Lung (tissue), 12 donors: Measurements from ENCODE around the gene RALGDS. TPM values are rescaled to one million over a fixed set of nuclear protein-coding genes. Genes with fewer than 3 reads are reported as not detected.

ENCODE experiments used
- ATAC-seq: fragments of 200-7000 bp; cut with Tn5 transposase; one replicate; pipeline ENCODE4 v1.9.1; 2020; ENCODE audit warnings: moderate number of reproducible peaks; ENCODE audit not compliant: insufficient read depth, low FRiP score
- DNase-seq, 3 donors: peaks; one replicate each; pipeline ENCODE4 v3.0.0-alpha.2; 2013 to 2017
- H3K27ac ChIP-seq, 2 donors: one replicate each; pipeline ENCODE4 v1.5.1; 2013; ENCODE audit warnings: mild to moderate bottlenecking in 2 of 2, moderate library complexity in 2 of 2, control low read depth in 1 of 2, inconsistent platforms in 1 of 2, low read depth in 1 of 2, low read length in 1 of 2
- H3K27me3 ChIP-seq, 3 donors: one replicate each; pipeline ENCODE4 v1.5.1; 2013; ENCODE audit warnings: low read length in 2 of 3; ENCODE audit not compliant: control insufficient read depth in 3 of 3, insufficient read depth in 3 of 3
- H3K36me3 ChIP-seq, 4 donors: one replicate each; pipeline ENCODE4 v1.5.1; 2013; ENCODE audit warnings: low read length in 4 of 4, mild to moderate bottlenecking in 1 of 4, moderate library complexity in 1 of 4; ENCODE audit not compliant: control insufficient read depth in 4 of 4, insufficient read depth in 4 of 4
- H3K4me1 ChIP-seq, 5 donors: one replicate each; pipeline ENCODE4 v1.5.1; 2013; ENCODE audit warnings: low read length in 5 of 5, mild to moderate bottlenecking in 2 of 5, moderate library complexity in 1 of 5; ENCODE audit not compliant: control insufficient read depth in 5 of 5, insufficient read depth in 5 of 5
- H3K4me3 ChIP-seq: one replicate; pipeline ENCODE4 v1.5.1; 2013; ENCODE audit warnings: mild to moderate bottlenecking, control low read depth, moderate library complexity
- H3K9ac ChIP-seq, 2 donors: one replicate each; pipeline ENCODE4 v1.5.1; 2013; ENCODE audit warnings: low read length in 2 of 2, control low read depth in 1 of 2; ENCODE audit not compliant: insufficient read depth in 1 of 2
- H3K9me3 ChIP-seq, 4 donors: one replicate each; pipeline ENCODE4 v1.5.1; 2013; ENCODE audit warnings: low read length in 3 of 4, mild to moderate bottlenecking in 1 of 4, moderate library complexity in 1 of 4; ENCODE audit not compliant: control insufficient read depth in 4 of 4, insufficient read depth in 3 of 4
- WGBS, 2 donors: extraction: QIAGEN DNeasy Blood & Tissue Kit; methylation state at CpG; one replicate each; pipeline ENCODE4 v1.1.7; 2013; 5-methylcytosine and 5-hydroxymethylcytosine counted together
- polyA plus RNA-seq, 2 donors: library from polyadenylated mRNA; stranded (reverse); fragments of 200-250 nt; gene quantifications; one replicate each; pipeline ENCODE4 v1.2.1, GENCODE V29; 2013
- total RNA-seq, 2 donors: library from RNA; depleted of rRNA in 1 of 2; stranded (reverse); fragments of >200 nt in 1 of 2; gene quantifications; one replicate each; pipeline ENCODE4 v1.2.1, GENCODE V29; 2014 to 2021
- TF ChIP-seq, protein P1 (sequence below): IDR thresholded peaks from 2 replicates; pipeline ENCODE4 v1.5.1; 2012; ENCODE audit warnings: mild to moderate bottlenecking; ENCODE audit errors: control extremely low read depth, extremely low read depth
- donor health status: control.
- donor health status: control.
- donor health status: Bipolar disorder and iron deficiency.
- donor health status: healthy.
- donor health status: DM: yes; HTN: yes; CAD: no.

Gene RALGDS
- total and polyA plus RNA-seq, 4 donors, result 49.5 to 145 (median 60.9) TPM

GRCh38 chr9:133149130-133150015 lies 28.3 kb upstream of the RALGDS start:
- ATAC-seq (peak; percentile 80), DNase-seq (peak; percentile 79 to 91 (median 83))
- Histone ChIP-seq H3K27ac (peak overlapping the region; percentile 74 to 85), H3K4me3 (peak overlapping the region; percentile 66), H3K4me1 (peaks cover 0 to 19% (median 6%) of the 10 kb centered on the region in 5 donors), H3K9me3 (no peaks in the 10 kb centered on the region), H3K27me3 (no peaks in the 10 kb centered on the region), H3K9ac (peak overlapping the region in 1 of 2 donors; percentile 38), H3K36me3 (no peaks in the 10 kb centered on the region)
- TF ChIP-seq, protein P1, sequence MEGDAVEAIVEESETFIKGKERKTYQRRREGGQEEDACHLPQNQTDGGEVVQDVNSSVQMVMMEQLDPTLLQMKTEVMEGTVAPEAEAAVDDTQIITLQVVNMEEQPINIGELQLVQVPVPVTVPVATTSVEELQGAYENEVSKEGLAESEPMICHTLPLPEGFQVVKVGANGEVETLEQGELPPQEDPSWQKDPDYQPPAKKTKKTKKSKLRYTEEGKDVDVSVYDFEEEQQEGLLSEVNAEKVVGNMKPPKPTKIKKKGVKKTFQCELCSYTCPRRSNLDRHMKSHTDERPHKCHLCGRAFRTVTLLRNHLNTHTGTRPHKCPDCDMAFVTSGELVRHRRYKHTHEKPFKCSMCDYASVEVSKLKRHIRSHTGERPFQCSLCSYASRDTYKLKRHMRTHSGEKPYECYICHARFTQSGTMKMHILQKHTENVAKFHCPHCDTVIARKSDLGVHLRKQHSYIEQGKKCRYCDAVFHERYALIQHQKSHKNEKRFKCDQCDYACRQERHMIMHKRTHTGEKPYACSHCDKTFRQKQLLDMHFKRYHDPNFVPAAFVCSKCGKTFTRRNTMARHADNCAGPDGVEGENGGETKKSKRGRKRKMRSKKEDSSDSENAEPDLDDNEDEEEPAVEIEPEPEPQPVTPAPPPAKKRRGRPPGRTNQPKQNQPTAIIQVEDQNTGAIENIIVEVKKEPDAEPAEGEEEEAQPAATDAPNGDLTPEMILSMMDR, result peak; percentile 21
- 2 to 3% methylated on average over 73 to 95 of the region's 95 CpGs for WGBS, 2 donors

DNA sequence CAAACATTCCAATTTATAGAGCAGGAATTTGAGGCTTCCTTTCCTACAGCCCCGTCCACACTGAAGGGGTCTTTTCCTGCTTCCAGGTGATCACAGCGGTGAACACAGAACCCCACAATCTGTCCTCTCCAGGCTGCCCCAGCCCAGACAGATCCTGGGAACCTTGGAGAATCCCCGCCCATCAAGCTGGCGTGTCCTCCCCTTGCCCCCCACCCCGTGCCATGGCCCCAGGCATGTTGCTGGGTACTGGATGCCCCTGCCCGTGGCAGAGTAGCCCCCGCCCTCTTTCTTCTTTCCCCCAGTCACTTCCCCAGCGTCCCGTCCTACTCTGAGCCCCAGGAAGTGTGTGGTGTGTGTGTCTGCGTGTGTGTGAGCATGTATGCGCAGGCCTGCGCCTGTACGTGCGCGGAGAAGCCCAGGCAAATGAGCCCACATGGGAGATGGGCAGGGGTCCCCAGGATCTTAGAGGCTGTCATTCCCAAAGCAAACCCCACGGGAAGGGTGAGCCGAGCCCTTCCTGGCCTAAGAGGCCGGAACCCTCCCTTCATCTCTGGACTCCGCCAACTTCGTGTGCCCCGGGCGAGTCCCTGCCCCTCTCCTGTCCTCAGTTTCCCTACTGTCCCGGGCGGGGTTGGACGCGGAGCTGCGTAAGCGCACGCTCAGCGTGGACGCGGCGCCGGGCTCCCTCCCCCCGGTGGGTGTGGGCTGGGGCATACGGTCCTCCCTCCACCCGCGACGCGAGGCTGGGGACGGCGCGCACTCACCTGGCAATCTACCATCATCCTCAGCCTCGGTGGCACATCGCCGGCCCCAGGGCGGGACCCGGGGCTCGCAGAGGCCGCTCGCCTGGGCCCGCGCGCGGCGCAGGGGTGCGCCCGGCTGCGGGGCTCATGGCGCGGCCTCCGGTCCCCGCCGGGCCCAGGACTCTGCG lies 27.4 kb upstream of the RALGDS start:
- no peaks in the 10 kb centered on the region for H3K27me3 ChIP-seq
- no peaks in the 10 kb centered on the region for H3K36me3 ChIP-seq
- 3% methylated on average over 45 to 65 of the region's 65 CpGs for WGBS, 2 donors
- TF ChIP-seq, protein P1, result no peak
- H3K4me3 ChIP-seq, result peak overlapping the region; percentile 66
- peaks cover 0 to 24% (median 7%) of the 10 kb centered on the region in 5 donors for H3K4me1 ChIP-seq
- H3K27ac ChIP-seq, result peak overlapping the region; percentile 80 to 93
- H3K9me3 ChIP-seq, result no peaks in the 10 kb centered on the region
- ATAC-seq, result no peak
- peak; percentile 35 to 58 (median 55) for DNase-seq
- peak overlapping the region; percentile 82 to 84 for H3K9ac ChIP-seq

DNA sequence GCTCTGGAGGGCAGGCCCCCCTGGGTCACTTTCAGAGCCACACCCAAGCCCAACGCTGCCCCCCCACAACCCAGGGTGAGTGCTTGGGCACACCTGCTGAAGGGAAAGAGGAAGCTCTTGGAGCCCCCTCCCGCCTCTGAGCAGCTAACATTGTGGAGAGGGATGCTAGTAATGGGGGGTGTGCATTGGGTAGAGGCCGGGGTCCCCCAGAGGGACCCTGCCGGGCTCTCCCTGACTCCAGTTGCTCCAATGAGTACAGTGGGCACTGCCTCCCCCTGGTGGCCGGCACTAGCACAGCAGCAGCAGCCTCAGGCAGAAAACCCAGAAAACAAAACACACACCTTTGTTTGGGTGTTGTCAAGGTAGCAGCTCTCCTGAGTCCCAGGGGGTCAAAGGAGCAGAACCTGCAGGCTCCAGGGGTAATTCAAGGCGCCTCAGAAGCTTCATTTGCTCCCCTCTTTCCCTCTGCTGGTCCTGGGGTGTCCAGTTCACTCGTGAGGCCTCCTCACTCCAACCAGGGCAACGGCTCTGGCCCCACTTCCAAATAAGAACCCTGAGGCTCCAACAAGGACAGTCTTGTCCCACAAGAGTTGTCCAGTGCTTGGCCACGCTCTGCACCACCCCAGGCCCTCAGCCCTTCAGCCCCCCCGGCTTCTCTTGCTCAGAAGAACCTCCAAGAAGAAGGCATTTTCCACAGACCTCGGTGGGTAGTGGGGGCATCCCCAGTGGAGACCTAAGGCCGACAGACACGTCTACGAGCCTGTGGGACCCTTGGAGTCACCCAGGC lies 26.6 kb upstream of the RALGDS start:
- H3K36me3 ChIP-seq, result no peaks in the 10 kb centered on the region
- TF ChIP-seq, protein P1, result peak; percentile 94
- H3K4me1 ChIP-seq, result peaks cover 0 to 27% (median 7%) of the 10 kb centered on the region in 5 donors
- ATAC-seq (no peak), DNase-seq (peak; percentile 66 to 74 (median 68))
- WGBS, 2 donors, result 23 to 24% methylated on average over 14 of the region's 14 CpGs
- H3K4me3 ChIP-seq, result no peak overlapping the region
- peak overlapping the region; percentile 82 to 84 for H3K9ac ChIP-seq
- peak overlapping the region; percentile 37 to 93 for H3K27ac ChIP-seq
- no peaks in the 10 kb centered on the region for H3K27me3 ChIP-seq
- no peaks in the 10 kb centered on the region for H3K9me3 ChIP-seq
